ENCODE measurements around the gene ATP11A.
"Not testable (repeated sequence)": the region's sequence is repeated elsewhere in the genome, so short reads cannot be mapped to it uniquely, and the experiment has no call there.

Gene ATP11A

GRCh38 chr13:112880221-112880641 is 190.4 kb downstream of the ATP11A start:
- no peak for DNase-seq (ENCODE audit: low spot score)

DNA sequence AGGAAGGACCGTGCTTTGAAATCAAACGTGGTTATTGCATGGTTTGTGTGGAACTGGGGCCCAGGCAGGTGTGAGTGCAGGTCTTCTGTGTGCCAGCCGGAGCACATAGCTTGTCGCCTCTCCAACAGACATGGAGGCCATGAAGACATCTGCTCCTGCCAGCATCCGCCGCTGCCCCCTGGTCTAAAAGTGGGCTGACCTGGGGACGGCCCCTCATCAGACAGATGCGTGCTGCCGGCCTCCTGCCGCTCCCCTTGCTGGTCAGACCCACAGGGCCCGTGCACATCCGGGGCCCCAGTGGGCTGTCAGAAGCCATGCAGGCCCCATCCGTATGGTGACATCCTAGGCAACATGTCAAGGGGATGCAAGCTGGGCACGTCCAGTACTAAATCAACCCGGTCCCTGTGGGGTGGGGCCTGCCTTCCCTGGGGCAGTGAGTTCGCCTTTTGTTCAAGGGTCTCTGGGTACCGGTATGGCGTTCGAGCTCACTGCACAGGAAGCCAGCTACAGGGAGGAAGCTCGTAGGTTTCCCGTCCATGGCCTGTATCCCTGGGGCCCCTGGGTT is 191.2 kb downstream of the ATP11A start:
- no peak for DNase-seq (ENCODE audit: low spot score)

DNA sequence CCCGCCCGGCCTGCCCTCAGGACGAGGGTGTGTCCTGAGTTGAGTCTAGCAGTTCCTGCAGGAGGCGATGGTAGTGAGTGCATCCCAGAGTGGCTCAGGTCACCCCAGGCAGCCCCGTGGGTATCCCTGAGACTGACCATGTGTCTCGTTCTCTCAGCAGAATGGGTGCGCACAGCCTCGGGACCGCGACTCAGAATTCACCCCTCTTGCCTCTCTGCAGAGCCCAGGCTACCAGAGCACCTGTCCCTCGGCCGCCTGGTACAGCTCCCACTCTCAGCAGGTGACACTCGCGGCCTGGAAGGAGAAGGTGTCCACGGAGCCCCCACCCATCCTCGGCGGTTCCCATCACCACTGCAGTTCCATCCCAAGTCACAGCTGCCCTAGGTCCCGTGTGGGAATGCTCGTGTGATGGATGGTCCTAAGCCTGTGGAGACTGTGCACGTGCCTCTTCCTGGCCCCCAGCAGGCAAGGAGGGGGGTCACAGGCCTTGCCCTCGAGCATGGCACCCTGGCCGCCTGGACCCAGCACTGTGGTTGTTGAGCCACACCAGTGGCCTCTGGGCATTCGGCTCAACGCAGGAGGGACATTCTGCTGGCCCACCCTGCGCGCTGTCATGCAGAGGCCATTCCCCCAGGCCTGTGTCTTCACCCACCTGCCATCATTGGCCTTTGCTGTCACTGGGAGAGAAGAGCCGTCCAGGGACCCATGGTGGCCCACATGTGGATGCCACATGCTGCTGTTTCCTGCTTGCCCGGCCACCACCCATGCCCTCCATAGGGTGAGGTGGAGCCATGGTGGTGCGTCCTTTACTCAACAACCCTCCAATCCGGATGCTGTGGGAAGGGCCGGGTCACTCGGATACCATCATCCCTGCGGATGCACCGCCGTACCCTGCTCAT is 192.1 kb downstream of the ATP11A start:
- DNase-seq (ENCODE audit: low spot score): no peak

- no peak for DNase-seq (ENCODE audit: low spot score)
These were observed 192.8 kb downstream of the ATP11A start for GRCh38 chr13:112882555-112883024.

- DNase-seq (ENCODE audit: low spot score): no peak
These were observed 193.6 kb downstream of the ATP11A start for GRCh38 chr13:112883241-112883945.

DNA sequence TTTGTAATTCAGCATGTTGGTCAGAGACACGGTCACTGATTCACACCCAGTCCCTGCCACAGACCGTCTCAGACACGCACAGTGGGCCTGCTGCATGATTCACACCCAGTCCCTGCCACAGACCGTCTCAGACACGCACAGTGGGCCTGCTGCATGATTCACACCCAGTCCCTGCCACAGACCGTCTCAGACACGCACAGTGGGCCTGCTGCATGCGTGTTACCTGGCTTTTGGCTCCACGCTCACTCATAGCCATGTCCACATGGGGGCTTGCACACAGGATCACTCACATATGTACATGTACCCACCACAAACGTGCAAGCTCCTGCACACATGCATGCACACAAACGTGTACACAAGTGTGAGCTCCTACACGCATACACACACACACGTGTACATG is 194.9 kb downstream of the ATP11A start:
- DNase-seq (ENCODE audit: low spot score): not testable (repeated sequence)

DNA sequence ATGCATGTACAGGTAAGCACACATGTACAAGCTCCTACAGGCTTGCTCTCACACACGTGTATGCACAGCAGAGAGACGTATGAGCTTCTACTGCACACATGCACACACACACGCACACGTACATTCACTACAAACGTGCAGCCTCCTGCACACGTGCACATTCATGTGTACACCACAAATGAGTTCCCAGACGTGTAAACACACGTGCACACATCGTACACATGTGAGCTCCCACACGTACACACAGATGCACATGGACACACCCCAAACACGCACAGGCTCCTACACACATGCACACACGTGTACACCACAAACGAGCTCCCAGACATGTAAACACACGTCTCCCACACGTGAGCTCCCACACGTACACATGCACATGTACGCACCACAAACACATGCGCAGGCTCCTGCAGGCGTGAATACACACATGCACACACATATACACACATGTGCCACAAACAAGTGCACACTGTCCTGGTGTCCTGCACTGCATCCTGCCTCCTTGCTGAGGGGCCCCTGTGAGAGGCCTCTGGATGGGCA is 195.5 kb downstream of the ATP11A start:
- no peak for DNase-seq (ENCODE audit: low spot score)

DNA sequence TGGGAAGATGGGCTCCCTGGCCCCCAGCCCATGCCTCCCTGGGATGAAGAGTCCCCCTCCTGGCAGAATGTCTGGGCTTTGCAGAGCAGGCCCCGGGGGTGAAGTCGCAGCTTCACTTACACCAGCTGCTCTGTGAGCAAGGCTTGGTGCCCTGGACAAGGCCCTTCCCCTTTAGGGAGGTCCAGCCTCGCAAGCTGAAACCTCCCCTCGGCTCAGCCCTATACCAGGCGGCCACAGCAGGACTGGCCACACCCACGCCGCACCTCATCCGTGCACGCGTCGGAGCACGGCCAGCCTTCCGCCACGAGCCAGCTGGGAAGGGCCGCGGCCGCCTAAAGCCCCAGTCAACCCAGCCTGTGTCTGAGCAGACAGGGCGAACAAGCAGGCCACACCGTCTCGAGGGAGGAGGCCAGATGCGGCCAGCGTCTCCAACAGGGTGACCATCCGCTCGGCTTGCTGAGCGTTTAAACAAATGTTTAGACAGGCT is 196.0 kb downstream of the ATP11A start:
- DNase-seq (ENCODE audit: low spot score): no peak

GRCh38 chr13:112887151-112887550 is 197.3 kb downstream of the ATP11A start:
- no peak for DNase-seq (ENCODE audit: low spot score)

DNA sequence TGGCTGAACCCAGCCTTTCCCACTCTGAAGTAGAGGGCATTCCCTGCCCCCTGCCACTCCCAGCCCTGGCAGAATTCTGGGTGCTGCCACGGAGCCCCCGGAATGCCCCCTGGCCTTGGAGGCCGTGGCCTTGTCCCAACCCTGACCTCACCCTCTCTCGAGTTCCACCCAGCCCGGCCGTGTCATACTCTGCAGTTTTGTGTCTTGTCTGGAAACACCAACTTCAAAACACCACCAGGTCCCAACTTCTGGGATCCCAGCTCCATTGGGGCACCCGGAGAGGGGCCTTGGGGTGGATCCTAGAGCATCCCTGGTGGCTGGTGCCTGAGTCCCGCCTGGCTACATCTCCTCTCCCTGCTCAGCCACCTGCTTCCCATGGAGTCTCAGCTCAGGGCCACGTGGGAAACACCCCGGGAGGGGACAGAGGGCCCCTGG is 197.7 kb downstream of the ATP11A start:
- no peak for DNase-seq (ENCODE audit: low spot score)

- DNase-seq (ENCODE audit: low spot score): no peak
These were observed 198.6 kb downstream of the ATP11A start for GRCh38 chr13:112888238-112889111.

DNA sequence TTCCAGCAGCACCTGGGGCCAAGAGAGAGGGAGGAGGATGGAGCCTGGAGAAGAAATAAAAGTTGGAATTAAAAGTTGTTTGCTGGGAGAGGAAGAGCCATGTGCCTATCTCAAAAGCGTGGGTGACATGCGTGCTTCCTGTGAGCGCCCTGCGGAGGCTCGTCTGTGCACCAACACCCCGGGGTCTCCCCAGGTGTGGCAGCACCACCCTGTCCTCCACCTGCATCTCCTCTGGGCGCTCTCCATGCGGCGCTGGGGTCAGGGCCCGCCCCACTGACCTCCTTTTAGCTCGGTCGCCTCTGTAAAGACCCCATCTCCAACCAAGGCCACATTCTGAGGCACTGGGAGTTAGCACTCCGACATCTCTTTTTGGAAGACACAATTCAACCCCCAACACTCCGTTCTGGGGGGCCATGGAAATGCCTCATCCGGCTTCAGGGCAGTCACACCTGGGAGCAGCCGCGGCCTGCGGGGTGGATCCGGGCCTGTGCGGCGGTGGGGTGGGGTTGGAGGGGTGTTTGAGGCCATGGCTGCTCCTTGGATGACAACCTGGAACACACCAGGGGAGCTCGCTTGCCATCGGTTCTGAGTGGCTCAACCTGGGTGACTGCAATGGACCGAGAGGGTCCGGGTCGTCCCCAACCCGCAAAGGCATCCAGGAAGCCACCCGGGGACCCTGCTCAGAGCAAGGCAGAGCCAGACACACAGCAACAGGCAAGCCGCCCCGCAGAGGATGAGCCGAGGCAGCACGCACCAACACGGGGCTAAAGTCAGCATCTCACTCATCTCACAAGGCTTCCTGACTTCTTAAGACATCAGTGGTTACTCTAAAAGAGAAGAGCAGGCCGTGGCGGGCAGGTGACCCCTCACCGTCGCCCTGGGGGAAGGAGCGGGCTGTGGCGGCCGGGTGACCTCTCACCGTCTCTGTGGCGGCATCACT is 199.8 kb downstream of the ATP11A start:
- DNase-seq (ENCODE audit: low spot score): no peak

- no peak for DNase-seq (ENCODE audit: low spot score)
These were observed 200.7 kb downstream of the ATP11A start for GRCh38 chr13:112890316-112891145.

DNA sequence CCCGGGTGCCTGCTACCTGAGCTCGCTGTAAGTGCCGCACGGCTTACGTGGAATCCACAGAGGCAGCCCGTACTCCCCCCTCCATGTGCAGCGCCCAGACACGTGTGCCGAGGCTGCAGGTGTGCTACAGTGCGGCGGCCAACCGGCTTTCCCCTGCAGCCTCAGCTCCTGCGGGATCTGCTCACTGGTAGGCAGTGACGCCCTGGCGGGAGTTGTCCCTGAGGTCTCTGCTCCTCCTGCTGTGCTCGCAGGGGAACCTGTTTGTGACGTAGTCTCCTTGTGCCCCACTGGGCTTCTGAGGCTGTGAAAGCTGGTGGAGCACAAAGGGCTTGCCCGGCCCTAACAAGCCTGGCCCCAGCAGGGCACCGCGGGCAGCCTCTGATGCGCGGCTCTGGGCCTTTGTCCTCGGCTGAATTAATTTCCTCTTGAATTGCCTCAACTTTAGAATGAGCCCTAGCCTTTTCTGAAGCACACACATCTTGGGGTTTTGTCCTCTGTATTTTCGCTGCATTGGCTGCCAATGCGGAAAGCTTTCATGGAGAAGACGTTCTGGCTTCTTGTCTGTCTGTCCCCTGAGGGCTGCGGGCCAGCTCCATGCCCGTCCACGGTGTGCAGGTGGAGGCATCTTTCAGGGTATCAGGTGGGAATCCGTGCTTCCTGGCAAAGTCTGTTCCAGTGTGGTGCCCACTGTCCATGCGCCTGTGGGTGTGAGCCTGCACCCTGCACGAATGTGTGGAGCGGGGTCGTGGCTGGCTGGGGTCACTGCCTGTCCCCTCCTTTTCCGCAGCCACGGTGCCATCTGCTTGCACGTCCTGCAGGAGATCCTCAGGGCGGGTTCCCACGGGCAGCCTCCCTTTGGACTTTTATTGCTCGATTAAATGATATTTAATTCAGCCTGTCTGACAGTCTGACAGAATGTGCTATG is 201.9 kb downstream of the ATP11A start:
- no peak for DNase-seq (ENCODE audit: low spot score)

DNA sequence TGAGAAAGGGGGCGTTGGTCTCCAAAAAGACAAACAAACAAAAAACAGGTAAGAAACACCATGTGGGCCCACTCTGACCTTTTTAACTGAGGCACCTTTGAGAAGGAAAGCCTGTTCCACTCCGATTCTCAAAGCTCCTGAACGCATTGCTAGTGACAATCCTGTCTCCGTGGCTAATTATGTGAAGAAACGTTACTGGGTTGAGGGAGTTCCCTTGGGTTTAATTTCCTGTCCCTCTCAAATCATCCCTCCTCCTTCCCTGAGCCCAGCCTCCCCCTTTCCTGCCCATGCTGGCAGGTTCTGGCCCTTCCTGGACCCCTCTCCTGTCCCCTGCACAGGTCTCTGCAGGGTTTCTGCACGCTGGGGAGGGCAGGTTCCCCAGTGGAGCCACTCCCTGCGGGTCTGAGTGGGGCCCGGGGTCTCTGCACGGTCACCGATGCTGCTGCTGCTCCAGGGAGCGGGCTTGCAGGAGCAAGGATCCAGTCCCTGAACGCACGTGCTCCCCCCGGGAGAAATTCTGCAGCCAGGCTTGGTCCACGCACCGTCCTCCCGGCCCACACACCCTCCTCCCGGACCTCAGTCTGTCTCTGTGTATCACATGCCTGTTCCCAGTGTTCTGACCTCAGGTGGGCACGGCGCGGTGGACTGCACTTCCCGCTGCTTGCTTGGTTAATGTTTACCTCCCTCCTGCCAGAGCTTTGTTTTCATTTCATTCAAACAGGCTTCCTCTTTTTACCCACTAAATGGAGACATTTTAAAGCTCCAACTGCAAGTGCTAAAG is 202.8 kb downstream of the ATP11A start:
- DNase-seq (ENCODE audit: low spot score): no peak

GRCh38 chr13:112893207-112893569 is 203.3 kb downstream of the ATP11A start:
- DNase-seq (ENCODE audit: low spot score): no peak
